Thyroid gland (tissue), 4 donors: ENCODE results near the gene HOXB3.

Source experiments
- CTCF ChIP-seq, 6 experiments: fragments of 200-600 bp in 3 of 6; fragments of 450-650 bp in 3 of 6; sonication (generic) in 3 of 6; IDR thresholded peaks; one replicate each; pipeline ENCODE4 v1.5.1; 2016 to 2019; ENCODE audit warnings: antibody characterized with exemption in 6 of 6, mild to moderate bottlenecking in 2 of 6, inconsistent platforms in 1 of 6, moderate library complexity in 1 of 6
- POLR2A ChIP-seq, 2 donors: fragments of 450-650 bp; IDR thresholded peaks; one replicate each; pipeline ENCODE4 v1.6.1; 2017; ENCODE audit warnings: antibody characterized with exemption in 2 of 2, mild to moderate bottlenecking in 2 of 2, moderate library complexity in 1 of 2

DNA sequence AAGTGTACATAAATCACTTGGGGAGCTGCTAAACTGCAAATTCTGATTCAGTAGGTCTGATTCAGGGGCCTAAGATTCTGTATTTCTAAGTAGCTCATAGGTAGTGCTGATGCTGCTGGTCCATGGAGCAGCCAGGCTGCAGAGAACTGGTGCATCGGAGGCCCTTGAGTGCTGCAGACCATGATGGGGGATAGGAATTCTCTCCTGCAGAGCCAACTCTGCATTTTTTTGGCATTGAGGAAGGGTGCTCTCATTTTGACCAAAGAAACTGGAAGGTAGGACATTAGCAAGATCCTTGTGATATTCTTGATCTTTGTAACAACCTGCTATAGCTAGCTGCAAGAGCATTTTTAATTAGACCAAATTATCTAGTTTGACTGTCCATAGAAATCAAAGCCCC, 49.8 kb downstream of the HOXB3 start:
- TF ChIP-seq CTCF (IDR thresholded peaks at IDR 0.05) = no peak
- TF ChIP-seq POLR2A (IDR thresholded peaks at IDR 0.05) = no peak
